HG03196 (cell line): Measurements from ENCODE around the gene STX17.
"Not testable (repeated sequence)": the region's sequence is repeated elsewhere in the genome, so short reads cannot be mapped to it uniquely, and the experiment has no call there.

ENCODE experiments used
- ATAC-seq: cut with Tn5 transposase; IDR thresholded peaks from one replicate; pipeline ENCODE4 v1.9.1; 2021; ENCODE audit not compliant: unreplicated experiment

Gene STX17

DNA sequence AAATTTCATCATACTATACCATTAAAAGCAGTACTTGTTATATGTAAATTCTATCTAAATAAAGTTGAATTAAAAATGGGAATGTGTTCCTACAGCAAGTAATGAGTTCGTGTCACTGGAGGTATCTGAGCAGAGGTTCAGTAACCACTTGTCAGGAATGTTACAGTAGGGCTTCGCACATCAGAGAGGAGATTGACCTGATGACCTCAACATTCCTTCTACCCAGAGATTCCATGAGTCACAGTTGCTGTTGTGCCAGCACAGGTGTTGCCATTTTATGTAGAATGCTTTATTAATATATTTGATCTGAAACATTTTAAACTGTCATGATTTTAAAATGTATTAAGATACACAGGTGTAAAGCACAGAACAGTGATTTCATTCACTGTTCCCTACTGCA lies 60.3 kb downstream of the STX17 start:
- ATAC-seq, result no peak

DNA sequence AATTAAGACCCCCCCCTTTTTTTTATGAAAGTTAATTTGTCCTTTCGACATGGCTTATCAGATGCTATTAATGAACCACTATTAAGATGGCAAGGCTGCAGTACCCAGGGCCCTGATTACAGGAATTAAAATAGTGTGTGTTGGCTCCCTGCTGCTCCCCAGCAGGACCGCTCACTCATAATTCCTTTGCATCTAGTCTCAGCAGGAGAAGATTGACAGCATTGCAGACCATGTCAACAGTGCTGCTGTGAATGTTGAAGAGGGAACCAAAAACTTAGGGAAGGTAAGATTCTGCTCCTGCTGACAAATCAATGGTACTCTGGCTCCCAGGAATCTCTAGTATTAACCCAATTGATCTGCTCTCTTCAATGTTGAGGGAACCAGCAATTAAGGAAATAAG lies 61.0 kb downstream of the STX17 start:
- no peak for ATAC-seq

DNA sequence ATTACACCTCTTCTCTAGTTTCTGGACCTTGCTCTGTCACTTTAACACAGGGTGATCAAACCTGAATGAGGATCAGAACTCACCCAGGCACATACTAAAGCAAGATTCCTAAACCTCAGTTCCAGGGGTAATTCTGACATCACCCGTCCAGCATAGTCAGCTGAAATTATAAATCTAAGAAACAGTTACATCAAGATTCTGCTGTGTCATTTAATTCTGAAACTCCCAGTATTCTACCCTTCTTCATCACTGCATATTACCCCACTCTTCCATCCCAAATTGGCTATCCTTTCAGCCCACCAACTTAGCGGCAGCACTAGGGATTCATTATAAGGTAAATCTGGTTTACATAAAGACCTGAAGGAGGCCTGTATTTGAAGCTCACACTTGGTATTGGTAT lies 64.0 kb downstream of the STX17 start:
- ATAC-seq, result no peak

DNA sequence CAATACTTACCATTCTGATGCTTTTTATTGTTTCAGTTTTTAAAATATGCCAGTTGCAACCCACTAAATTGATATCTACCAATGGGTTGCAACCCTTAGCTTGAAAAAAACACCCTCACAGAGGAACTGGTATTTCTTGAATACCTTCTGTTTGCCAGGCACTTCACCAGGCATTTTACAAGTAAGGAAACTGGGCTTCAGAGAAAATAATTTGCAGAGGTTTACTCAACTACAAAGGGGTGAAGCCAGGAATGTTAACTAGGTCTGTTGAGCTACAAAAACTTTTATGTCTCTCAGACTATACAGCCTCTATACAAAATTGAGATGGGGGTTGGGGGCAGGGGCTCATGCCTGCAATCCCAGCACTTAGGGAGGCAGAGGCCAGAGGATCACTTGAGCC lies 65.0 kb downstream of the STX17 start:
- no peak for ATAC-seq

DNA sequence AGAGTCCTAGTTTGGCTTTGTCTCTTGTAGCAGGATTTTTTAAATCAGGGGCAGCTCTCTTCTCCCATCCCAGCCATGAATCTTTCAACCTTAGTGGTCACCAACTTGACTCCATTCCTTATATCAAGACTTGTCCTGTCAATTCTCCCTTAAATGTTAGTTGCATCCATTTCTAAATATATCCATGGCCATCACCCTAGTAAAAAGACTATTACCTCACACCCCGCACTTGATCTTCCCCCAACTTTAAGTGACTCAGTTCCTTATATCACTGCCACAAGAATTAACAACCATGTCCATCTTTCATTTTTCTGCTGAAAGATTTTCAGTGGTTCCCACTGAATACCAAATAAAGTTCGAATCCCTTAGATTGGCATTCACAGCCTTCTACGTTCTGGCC lies 67.0 kb downstream of the STX17 start:
- ATAC-seq, result no peak

DNA sequence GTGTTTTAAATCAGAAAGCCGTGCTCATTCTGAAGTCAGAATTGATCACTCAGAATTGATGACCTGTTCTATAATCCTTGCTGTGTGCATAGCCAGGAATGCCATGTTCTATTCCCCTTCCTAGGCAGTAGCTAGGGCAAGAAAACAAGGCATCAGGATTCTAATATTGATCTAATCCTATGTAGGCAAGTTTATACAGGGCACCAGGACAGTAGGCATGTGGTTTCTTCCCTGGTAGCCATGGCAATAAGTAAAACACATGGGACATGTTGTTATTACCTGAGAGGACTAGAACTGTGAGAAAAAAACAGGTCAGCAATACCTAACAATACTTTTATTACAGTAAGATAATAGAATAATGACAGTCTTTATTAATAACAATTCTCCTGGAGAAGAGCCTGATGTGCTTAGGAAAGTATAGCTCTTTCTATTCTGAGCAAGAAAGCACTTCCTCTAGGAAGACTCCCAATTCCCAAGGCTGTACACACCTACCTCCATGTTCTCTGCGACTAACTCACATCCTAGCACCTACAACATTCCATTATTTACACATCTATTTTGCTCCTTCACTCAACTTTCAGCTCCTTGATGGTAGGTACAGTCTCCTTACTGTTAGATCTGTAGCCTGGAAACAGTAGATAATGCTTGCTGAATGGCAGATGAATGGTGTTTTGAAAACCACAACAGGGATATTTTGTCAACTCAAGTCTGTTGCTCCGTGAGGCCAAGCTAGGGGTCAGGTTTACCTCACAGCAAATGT lies 70.8 kb downstream of the STX17 start:
- no peak for ATAC-seq

DNA sequence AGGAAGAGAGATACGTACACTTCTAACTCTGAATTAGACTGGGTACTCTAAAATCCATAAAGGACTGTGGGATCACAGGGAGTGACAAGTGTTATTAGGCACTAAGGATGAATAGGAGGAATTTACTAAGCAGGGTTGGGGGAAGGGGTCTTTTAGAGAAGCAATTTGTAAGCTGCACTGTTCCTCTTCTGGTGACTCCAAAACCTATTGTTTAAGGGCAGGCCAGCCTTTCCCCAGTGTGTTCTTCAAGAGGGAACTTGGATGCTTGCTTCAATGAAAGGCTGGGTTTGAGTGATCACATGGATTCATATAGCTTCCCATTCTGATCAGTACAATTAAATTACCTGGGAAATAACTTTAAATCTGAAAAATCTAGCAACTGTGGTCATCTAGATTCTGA lies 71.8 kb downstream of the STX17 start:
- no peak for ATAC-seq

DNA sequence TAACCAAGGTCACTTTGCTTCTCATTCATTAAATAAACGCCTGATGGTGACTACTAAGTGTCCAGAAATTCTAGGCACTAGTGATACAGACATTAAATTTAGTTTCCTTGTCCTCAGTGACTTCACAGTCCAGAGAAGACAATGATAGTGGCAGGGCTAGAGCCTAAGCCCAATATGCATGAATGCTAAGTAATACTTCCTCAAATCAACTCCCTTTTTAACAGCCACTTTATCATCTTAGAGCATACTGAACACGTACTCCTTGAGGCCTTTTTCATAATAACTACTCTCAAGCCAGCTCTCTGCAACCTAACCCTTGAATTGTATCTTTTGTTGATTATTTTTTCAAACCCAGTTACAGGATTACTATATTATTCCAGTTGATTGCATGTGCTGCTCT lies 74.1 kb downstream of the STX17 start:
- no peak for ATAC-seq

DNA sequence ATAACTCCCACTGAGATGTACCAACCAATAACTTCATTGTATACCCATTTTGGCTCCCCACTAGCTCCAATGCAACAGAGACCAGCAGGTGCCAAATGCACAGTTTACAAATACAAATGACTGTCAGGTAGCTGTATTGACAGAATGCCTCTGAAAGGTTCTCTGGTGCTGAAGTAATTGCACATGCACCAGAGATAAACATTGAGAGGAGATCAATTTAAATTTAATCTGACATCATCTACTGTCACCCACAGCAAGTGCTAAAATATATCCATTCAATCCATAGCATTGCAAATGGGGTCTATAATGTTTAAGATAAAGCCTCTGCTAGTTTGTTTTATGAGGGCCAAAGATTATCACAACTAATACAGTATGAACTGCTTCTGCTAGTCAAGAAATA lies 80.2 kb downstream of the STX17 start:
- no peak for ATAC-seq

DNA sequence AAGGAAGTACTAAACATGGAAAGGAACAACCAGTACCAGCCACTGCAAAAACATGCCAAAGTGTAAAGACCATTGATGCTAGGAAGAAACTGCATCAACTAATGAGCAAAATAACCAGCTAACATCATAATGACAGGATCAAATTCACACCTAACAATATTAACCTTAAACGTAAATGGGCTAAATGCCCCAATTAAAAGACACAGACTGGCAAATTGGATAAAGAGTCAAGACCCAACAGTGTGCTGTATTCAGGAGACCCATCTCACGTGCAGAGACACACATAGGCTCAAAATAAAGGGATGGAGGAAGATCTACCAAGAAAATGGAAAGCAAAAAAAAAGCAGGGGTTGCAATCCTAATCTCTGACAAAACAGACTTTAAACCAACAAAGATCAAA lies 84.1 kb downstream of the STX17 start:
- ATAC-seq, result not testable (repeated sequence)

DNA sequence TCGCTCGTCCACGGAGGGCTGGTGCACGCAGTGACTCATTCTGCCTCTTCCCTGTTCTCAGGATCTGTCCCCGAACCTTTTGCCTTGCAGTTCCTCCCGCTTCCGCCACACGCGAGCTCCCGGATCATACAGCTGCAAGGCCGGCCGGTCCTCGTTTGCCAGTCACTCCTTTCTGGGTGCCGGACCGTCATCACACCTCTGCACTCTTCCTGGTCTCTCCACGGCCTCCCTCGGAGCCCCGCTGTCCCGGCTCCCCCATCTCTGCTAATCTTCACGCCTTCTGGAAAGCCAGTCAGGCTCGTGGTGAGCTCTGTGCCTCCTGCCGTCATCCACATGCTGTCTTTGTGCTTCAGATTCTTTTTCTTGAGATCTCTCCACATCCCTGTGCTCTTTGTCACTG lies 91.8 kb downstream of the STX17 start:
- no peak for ATAC-seq

DNA sequence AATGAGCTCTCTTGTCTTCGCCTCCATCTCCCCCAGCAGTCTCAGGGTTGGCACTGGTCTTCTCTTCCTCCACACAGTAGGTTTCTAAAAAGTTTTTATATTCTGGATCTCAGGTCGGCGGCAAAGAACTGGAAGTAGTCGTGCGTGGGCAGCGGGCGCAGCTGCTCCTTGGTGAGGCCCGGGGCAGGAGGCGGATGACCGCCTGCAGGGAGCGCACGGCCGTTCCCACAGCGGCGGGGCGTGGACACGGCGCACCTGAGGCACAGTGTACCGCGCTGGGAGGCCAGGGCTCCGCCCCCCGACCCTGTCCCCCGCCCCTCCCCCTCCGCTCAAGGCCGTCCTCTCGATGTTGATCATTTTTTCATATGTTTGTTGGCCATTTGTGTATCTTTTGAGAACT lies 92.4 kb downstream of the STX17 start:
- no peak for ATAC-seq

DNA sequence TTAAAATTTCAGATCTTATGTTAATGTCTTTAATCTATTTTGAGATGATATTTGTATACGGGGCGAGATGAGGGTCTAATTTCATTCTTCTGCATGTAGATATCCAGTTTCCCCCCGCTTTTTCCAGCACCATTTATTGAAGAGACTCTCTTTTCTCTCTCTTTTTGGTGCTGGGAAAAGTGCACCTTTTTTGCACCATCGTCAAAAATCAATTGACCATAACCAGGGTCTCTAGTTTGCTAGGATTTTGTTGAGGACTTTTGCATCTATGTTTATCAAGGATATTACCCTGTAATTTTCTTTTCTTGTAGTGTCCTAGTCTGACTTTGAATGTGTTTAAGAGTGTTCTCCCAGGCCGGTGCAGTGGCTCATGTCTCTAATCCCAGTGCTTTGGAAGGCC lies 93.3 kb downstream of the STX17 start:
- no peak for ATAC-seq

DNA sequence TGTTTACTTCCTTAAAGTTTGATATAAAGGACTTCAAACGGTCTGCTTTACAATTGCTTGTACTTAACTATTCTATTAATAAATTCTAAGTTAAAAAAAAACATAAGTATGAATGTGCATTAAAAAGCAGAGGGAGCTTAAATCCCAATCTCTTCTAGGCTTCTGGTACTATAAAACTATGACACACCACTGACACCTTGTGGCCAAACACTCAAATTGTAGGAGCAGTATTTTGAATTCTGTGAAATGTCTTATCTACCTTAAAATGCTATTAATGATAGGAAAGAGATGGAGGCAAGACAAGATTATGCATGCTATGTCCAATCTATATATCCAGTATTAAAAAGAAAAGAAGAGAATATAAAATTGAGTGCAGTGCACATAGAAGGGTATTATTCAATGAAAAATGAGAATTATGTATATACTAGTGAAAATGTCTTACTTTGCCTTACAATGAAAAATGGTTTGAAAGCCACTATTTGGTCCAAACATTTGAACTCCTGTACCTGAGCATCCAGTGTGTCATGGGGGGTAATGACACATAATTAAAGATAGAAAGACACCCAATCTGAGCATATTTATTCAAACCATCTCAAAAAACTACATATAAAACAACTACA lies 104.7 kb downstream of the STX17 start:
- no peak for ATAC-seq

DNA sequence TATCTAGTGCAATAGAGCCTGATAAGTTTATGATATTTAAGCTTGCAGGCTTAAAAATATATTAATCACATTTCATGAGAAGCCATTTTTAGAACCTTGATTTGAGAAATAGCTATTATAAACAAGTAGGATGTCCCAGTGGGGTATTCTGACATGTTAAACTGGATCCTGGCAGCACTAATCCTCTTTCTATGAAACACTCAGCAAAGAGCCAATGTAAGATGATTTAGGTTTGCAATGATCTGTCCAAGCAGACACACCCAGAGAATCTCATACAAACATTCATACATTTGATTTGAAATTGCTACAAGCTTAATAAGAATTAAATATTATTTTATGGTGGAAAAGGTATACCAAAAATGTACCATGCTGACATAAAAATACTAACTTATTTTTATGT lies 105.8 kb downstream of the STX17 start:
- no peak for ATAC-seq

DNA sequence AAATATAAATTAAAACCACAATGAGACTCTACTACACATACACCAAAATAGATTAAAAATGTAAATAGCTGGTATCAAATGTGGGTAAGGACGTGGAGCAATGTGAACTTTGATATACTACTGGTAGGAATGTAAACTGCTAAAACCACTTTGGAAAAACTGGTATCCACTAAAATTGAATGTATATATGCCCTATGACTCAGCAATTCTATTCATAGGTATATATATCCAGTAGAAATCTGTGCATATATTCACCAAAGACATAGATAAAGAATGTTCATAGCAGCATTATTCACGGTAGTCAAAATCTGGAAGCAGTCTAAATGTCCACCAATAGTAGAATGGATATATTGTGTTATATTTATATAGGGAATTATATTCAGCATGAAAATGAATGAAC lies 107.1 kb downstream of the STX17 start:
- ATAC-seq, result no peak

DNA sequence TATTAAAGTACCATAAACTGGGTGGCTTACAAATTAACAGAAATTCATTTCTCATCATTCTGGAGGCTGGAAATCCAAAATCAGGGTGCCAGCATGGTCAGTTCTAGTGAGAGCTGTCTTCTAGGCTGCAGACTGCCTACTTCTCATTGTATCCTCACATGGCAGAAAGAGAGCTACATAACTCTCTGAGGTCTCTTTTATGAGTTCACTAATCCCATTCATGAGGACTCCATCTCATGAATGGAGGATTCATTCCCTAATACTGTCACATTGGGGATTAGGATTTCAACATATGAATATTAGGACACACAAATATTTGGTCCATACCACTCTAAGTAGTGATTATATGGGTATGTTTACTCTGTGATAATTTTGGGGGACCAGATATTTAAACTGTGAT lies 108.4 kb downstream of the STX17 start:
- no peak for ATAC-seq

DNA sequence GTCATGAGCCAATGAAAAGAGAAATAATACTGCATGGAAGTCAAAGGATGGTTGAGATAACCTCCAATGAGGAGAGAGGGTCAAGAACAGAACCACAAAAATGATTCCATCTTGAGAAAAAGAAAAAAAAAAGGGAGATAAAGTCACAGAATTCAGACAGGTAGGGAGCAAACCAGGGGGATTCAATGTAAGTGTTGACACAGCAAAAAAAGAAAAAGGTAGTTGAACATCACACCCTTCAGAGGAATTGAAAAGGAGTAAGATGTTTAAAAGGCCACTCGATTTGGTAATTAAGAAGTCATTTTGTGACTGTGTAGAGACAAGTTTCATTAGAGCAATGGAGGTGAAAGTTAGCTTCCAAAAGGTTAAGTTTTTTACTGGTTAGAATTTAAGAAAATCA lies 113.1 kb downstream of the STX17 start:
- ATAC-seq, result no peak
